HG03457 (cell line): ENCODE data around the gene CFDP1.
"Not testable (repeated sequence)": the region's sequence is repeated elsewhere in the genome, so short reads cannot be mapped to it uniquely, and the experiment has no call there.

ENCODE experiments used
- ATAC-seq: cut with Tn5 transposase; IDR thresholded peaks from one replicate; pipeline ENCODE4 v1.9.1; 2021; ENCODE audit warnings: moderate number of reproducible peaks; ENCODE audit not compliant: unreplicated experiment

The CFDP1 gene

GRCh38 chr16:75304521-75305363 is 128.6 kb downstream of the CFDP1 start:
- no peak for ATAC-seq

GRCh38 chr16:75301804-75302203 is 131.5 kb downstream of the CFDP1 start:
- ATAC-seq = no peak

GRCh38 chr16:75298267-75298666 is 135.0 kb downstream of the CFDP1 start:
- no peak for ATAC-seq

GRCh38 chr16:75296606-75297005 is 136.7 kb downstream of the CFDP1 start:
- ATAC-seq = no peak

- no peak for ATAC-seq
Observed at GRCh38 chr16:75294773-75295459, 138.4 kb downstream of the CFDP1 start.

GRCh38 chr16:75293772-75294171 is 139.5 kb downstream of the CFDP1 start:
- no peak for ATAC-seq

GRCh38 chr16:75293173-75293572 is 140.1 kb downstream of the CFDP1 start:
- no peak for ATAC-seq

- no peak for ATAC-seq
Observed at GRCh38 chr16:75292691-75293090, 140.6 kb downstream of the CFDP1 start.

GRCh38 chr16:75289189-75289588 is 144.1 kb downstream of the CFDP1 start:
- ATAC-seq = no peak

- ATAC-seq = no peak
Observed at GRCh38 chr16:75288596-75289120, 144.6 kb downstream of the CFDP1 start.

- no peak for ATAC-seq
Observed at GRCh38 chr16:75288181-75288580, 145.1 kb downstream of the CFDP1 start.

- ATAC-seq = no peak
Observed at GRCh38 chr16:75287708-75288107, 145.6 kb downstream of the CFDP1 start.

- no peak for ATAC-seq
Observed at GRCh38 chr16:75286389-75286788, 146.9 kb downstream of the CFDP1 start.

- ATAC-seq = no peak
Observed at GRCh38 chr16:75282466-75283281, 150.6 kb downstream of the CFDP1 start.

GRCh38 chr16:75281826-75282225 is 151.5 kb downstream of the CFDP1 start:
- no peak for ATAC-seq

- not testable (repeated sequence) for ATAC-seq
Observed at GRCh38 chr16:75281009-75281408, 152.3 kb downstream of the CFDP1 start.

GRCh38 chr16:75280331-75280804 is 152.9 kb downstream of the CFDP1 start:
- ATAC-seq = no peak

GRCh38 chr16:75279305-75279704 is 154.0 kb downstream of the CFDP1 start:
- ATAC-seq = no peak

- no peak for ATAC-seq
Observed at GRCh38 chr16:75273054-75273925, 160.0 kb downstream of the CFDP1 start.

- not testable (repeated sequence) for ATAC-seq
Observed at GRCh38 chr16:75272629-75273028, 160.7 kb downstream of the CFDP1 start.
